GM12874 (cell line): ENCODE results near the gene DTNB.
A peak's percentile ranks its signal among the peaks of the same experiment; 100 is the strongest.

Source experiments
- CTCF ChIP-seq: IDR thresholded peaks from 2 replicates; pipeline ENCODE4 v1.5.1; 2011; ENCODE audit warnings: low read depth, mild to moderate bottlenecking, control low read depth, low read length, moderate library complexity; ENCODE audit not compliant: insufficient read depth

Gene DTNB

GRCh38 chr2:25365241-25365640 lies 308.1 kb downstream of the DTNB start:
- TF ChIP-seq CTCF = no peak

- no peak for TF ChIP-seq CTCF
Observed at GRCh38 chr2:25363733-25364132, 309.6 kb downstream of the DTNB start.

- TF ChIP-seq CTCF = no peak
Observed at GRCh38 chr2:25362434-25363145, 310.8 kb downstream of the DTNB start.

GRCh38 chr2:25362049-25362433 lies 311.3 kb downstream of the DTNB start:
- peak; percentile 97 for TF ChIP-seq CTCF

GRCh38 chr2:25361261-25362048 lies 311.9 kb downstream of the DTNB start:
- TF ChIP-seq CTCF = no peak

GRCh38 chr2:25358836-25359235 lies 314.5 kb downstream of the DTNB start:
- no peak for TF ChIP-seq CTCF

GRCh38 chr2:25358249-25358815 lies 315.0 kb downstream of the DTNB start:
- TF ChIP-seq CTCF = no peak
